NCI-H526 treated with DMSO at 0.1 percent for 48 hours (cell line): Measurements from ENCODE around the gene PIANP.

Experiments
- DNase-seq: peaks from one replicate; lab custom pipeline; 2025; lab: John Stamatoyannopoulos, UW

PIANP gene

DNA sequence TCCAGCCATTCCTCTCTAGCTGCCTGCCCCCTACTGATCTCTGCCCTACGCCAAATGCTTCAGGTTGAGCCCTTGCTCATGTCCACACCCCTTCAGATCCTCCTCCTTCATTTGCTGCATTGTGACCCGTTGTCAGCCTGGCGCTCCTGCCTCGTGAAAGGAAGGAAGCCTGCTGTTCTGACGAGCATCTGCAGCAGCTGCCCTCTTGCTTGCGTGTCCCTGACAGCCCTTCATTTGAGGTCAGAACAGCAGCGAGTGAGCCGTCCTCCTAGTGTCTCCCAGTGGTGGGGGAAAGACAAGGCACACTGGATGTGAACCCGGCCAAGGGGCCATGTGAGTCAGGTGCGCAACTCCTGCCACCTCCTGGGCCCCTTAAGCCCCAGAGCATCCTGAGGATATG lies 3.0 kb upstream of the PIANP start:
- no peak for DNase-seq

DNA sequence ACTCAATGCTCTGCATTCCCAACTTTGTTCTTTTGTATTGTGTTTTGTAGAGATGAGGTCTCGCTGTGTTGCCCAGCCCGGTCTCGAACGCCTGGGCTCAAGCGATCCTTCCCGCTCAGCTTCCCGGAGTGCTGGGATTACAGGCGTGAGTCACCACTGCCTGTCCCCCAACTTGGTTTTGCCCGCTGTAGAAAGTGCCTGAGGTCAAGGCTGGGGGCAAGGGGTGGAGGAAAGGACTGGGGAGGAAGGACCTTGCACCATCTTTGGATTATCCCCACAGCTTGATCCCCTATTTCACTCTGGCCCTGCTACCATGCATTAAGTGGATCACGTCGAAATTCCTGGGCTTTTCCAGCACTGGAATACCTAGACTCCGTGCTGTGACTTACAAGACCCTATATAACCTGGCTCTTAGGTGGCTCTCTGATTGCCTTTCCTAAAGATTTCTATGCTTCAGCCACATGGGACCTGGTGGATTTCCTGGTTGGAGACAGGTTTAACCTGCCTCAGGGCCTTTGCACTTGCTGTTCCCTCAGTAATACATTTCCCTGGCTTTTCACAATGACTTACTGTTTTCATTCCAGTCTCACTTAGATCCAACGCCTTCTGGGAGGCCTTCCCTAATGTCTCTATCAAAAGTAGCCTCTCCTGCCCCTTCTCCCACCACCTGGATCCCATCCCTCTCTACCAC lies 608 bp upstream of the PIANP start:
- no peak for DNase-seq

DNA sequence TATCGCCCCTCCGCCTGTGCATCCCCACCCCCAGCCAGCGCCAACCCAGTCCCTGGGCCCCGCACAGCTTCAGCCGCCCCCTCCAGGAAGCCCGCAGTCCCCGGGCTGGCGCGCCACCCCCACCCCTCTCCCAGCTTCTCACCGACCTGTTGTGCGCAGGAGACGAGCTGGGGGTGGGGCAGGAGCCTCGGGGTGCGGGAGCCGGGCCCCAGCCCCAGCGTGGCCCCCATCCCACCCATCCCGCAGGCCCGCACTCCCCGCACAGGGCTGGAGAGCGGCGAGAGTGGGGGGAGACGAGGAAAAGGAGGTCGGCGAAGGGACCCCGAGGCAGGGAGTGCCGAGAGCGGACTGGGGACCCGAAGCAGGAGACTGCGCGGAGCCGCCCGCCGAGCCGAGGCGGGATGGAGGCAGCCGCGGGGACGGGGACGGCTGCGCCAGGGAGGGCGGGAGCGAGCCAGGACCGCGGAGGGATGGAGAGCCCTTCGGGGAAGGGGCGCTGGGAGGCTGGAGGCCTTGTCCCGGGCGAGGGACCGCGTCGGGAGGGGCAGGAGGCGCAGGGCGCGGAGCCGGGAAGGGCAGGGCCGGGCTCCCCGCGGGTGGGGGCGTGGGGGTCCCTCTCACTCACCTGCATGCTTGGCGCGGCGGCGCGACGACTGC lies 498 bp downstream of the PIANP start:
- no peak for DNase-seq

DNA sequence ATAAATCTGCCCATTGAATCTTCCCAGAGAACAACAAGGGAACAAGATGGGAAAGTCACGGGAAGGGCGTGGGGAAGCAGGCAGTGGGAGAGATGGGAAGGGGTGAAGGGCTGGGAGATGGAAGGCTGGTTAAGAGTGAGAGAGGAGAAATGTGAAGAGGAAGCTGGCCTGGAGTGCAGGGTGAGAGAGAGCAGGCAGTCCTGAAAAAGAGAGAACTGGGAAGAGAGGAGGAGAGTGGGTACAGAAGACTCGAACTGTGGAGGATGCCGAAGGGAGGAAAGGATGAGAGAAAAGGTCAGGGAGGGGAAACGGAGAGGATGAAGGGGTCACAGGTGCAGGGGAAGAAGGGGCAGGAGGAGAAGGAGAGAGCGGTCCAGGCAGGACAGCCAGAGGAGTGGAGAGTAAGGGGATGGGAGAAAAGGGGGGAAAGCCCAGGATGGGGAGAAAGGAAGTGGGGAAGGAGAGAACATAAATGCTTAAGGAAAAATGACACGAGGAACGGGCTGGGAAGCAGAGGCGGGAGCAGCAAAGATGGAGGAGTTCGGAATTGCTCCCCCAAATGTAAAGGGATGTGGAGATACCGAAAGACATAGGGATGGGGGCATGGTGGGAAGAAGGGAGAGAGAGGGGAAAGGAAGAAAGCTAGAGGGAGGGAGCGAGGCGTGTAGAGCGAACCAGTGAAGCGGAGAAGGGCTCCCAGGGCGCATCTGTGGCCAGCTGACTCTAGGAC lies 1.2 kb downstream of the PIANP start:
- peak; percentile 21 for DNase-seq

DNA sequence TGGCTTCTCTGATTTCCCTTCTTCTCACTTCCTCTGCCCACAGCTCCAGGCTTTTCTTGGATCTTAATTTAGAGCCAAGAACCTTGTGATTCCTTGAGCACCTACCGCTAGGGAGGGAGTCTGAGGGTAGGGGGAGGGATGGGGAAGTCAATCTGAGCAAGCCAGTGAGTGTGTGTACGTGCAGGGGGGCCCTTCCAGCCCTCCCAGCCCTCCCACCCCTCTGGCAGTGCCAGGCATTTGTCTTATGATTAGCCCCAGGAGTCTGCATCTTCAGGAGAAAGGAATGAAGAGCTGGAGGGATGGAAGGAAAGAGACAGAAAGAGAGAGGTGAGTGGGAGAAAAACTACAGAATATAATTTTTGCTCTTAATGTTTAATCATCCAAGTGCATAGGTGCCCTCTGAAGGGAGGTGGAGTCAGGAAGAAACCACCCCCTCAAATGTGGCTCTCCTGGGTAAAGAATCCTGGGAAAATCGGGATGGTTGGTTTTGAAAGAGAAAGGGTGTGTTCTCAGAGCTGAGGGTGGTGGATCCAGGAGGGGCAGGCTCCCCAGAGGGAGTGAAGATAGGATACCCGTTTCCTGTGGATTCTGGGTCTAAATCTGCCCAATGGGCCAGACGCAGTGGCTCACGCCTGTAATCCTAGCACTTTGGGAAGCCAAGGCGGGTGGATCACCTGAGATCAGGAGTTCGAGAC lies 2.1 kb downstream of the PIANP start:
- no peak for DNase-seq

DNA sequence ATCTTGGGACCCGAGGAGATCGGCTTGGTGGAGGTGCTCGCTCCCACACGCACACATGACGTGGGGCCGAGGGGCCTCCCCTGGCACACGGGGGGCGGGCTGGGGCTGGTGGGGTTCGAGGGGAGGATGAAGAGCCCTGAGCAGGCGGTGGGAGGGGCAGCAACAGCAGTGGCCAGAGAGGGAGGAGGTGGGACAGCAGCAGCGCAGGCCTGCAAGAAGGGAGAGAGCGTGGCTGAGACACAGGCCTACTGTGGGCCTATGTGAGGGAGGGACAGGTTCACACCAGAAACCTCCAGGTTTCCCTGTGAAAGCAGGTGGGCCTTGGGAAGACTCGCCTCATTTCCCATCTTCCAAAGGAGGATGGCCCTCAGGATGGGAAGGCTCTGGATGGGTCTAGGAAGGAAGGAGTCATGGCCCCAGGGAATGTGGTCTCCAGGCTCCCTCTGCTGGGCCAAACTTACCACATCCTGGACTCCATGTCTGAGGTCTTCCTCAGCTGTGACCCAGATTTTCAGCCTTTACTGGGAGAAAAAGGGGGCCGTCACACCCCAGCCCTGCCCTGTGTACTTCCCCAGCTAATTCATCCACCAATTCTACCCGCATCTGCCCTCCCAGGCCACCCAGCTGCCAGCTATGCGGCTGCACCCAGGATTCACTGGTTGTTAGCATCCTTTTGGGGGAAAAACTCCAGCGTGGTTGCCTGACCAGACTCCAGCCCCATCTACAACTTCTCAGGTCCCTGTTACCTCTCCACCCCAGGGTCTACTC lies 2.8 kb downstream of the PIANP start:
- no peak for DNase-seq

DNA sequence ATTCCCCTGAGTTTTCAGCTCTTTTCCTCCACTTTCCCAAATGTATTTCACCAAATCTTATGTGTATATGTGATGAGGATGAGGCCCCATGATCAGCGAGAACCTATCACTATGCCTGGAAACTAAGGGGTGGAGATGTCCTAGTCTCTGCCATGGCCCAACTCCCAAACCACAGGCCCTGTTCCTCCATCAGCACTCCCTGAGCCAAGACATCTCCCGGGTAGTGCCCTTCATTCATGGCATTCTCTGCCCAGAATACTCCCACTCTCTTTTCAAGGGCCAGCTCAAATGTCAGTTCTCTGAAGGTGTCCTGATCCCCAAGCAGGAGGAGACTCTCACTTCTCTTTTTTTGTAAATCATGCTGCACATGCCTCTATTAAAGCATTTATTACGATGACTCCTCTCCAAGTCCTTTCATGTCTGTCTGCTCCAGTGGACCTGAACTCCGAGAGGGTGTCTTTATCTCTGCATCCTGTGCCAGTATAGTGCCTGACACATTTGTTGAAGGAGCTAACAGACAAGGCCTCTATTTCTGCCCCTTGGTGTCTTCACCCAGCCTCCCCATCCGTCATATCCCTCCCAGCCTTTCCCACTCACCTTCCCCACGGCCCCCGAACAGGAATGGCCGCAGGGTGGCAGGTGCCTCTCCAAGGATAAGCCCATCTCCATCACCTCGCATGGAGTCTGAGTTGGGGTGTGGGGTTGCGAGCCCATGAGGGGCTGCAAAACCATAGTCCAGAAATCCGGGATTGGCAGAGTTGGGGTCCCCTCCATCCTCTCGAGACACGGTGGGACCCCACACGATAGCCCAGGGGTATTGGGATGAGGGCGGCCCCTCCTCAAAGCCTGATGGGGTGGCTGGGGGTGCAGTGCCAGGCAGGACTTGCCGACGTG lies 3.7 kb downstream of the PIANP start:
- DNase-seq = no peak

DNA sequence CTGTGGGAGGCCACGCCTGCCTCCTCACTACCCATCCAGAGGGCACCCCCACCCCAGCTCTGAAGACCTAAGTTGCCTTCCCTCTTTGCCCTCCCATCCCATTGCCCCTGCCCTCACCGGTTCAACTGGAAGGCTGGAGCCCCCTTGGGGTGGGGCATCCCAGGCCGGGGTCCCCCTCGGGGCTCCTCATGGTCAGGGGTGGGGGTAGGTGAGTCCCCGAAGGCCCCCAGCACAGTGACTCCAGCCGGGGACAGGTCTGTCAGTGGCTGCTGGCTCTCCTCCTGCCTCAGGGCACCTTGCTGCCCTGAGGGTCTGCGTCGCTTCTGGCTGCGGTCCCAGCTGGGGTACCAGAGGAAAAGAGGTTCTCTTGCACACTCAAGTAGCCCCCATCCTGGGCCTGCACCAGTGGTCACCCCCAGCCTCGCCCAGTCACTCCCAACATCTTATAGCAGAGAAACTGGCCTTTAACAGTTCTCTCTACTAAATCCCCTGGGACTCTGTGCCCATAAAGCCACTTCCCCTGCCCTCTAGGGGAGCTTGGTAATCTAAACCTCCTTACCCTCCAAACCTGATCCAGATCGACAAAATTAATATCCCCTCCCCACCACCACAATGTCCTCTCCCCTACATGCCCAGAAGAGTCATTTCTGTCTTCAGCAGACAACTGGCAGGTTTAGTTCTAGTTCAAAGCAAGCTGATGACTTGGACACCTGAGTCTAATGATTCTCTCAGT lies 5.1 kb downstream of the PIANP start:
- no peak for DNase-seq

DNA sequence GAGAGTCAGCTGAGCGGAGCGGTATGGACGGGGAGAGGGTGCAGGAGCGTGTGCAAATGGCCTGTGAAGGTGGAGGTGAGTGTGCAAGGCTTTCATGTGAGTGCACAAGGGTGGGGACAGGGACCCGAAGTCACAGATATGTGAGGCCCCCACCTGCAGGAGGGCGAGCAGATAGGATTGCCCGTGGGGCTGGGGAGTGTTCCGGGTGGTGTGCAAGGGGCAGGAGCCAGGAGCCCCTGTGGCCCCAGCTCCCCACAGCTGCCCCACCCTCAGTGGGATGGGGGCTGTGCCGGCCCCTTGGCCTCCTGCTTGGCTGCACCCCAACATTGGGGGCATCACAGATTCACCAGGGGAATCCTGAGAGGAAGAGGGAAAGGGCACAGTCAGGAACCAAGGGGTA lies 5.9 kb downstream of the PIANP start:
- no peak for DNase-seq

DNA sequence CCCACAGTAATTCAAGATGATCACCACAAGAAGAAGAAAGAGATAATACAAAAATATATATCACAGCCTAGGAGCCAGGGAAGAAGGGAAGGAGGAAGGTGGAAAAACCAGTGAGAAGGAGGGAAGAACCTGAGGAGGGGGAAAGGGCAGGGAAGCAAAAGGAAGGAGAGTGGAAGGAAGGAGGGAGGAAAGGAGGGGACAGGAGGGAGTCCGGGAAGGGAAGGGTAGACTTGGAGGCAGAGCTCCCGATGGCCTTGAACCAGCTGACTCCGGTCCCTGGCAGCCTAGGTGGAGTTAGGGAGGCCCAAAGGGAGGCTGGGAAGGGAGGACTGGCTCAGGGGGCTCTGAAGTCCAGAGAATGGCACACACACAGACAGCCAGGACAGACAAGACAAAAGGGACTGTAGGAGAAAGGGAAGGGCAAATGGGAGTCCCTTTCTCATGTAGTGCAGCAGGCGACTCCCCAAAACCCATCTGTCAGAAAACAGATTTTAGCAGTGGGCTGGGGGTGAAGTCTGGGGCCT lies 6.7 kb downstream of the PIANP start:
- DNase-seq = no peak

DNA sequence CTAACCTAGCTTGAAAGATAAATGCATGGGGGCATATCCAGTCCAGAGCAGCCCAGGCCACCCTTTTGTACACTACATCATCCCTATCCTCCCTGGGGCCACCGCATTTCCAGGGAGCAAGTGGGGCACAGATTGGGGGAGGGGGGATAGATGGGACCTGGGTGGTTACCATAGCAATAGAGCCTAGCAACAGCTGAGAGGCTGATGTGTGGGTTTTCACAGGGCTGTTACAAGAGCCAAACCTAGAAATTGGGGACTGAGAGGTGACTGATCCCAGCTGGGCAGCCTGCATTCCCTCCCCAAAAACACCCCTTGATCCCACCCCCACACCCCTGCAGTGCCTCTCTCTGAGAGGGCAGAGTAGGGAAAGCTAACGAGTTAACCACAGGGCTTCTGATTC lies 7.7 kb downstream of the PIANP start:
- no peak for DNase-seq

DNA sequence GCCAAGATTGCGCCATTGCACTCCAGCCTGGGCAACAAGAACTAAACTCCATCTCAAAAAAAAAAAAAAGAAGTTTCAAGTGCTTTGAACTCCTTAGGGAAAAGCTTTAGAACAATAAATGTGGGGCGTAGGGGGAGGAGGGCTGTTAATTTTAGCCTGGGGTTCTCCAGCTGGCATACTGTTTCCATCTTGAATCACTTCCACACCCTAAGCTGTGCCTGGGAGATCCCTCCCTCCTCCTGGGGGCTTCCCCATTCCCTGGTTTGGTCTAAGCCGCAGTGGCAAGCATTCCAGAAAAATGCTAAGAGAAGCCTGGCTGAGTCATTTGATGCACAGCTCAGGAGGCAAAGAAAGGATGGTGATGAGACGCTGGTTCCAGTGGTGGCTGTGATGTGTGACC lies 9.1 kb downstream of the PIANP start:
- DNase-seq = no peak

DNA sequence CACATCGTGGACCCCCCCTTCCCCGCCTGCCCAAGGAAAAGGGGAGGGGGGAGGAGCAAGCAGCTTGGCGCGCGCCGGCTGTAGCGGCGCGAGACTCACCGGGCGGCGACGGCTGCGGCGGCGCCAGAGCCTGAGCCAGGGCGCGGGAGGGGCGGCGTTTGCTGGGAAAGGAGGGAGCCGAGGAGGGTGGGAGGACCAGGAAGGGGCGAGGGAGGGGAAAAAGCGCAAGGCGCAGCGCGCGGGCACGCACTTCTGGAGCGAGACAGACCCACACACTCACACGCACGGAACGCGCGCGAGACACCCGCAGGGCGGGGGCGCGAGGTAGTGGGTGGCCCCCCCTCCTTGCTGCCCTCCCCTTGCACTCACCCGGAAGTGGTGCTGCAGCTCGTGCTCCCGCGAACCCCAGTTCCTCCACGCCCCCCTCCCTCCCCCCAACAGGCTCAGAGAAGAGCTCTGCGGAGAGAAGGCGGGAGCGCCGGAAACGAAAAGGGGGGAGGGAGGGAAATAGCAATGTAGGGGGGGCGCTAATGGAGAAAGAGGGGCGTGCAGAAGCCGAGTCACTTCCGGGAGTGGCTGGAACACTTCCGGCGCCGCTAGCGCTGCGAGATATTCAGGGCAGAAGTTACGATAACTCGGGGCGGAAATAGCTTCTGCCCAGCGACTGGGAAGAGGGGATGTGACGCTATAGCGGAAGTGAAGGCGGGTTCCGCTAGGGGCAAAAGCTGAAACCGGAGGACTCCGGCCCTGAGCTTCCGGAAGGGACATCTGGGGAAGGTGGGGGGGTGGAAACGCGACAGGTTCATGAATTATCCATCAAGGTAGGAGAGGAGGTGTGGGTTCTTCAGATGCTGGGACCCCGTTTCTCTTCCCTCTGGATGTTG lies 11.4 kb downstream of the PIANP start, which contains the start of gene ZNF384:
Gene ZNF384, minus strand, starts transcription at position 377 of the 884 bp plus-strand sequence. CDS start 9,855 bp downstream, outside the sequence.
- peak; percentile 96 for DNase-seq

DNA sequence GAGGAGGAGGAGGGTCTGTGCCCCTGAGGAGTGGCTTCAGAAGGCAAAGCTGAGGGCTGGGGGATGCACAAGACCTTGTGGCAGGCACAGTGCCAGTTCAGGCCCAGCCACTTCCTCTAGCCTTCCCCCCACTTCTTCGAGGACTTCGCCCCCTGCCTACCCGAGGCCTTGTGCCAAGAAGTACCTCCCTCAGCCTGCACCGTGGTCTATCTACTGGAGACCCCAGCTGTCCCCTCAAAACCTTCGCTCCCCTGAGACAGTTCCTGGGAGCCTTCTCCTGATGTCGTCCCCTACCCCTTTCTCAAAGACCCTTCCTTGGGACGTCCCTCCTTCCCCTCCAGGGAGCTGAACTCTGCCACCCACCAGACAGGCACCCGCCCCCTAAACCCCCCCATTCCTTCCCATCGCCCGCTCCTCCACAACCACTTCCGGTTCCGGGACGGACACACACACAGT lies 12.0 kb downstream of the PIANP start:
- DNase-seq = no peak

DNA sequence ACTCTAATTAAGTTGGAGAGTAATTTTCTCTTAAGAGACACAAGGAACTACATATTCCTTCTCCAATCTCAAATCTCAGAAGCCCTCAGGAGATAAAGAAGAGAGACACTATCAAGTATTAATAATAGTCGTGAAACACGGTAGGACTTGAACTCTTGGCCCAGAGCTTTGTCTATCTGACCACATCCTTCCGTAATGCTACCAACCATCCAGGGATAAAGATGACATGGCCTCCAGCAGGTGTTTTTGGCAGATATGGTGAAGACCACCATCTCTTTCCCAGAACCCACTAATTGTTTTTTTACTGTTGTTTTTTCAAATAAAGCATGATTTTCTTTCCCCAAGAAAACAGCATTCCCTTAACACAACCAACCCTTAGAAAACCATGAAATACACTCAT lies 14.8 kb downstream of the PIANP start:
- DNase-seq = no peak

DNA sequence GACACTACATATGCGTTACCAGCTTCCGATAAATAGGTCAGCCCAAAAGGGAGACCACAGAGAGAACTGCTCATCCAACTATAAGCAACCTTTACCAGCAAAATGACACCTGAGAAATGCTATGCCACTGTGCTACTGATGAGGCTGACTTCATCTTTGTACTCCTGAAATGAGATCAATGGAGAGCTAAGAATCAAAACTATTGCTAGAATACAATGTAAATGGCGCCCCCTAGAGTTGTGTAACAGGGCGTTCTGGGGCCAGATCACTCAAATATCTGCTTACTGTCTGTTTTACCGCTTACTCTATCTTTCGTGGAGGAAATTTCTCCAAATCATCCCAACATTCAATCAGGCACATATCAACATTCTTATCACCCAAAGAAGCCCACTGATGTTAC lies 16.0 kb downstream of the PIANP start:
- DNase-seq = peak; percentile 4

DNA sequence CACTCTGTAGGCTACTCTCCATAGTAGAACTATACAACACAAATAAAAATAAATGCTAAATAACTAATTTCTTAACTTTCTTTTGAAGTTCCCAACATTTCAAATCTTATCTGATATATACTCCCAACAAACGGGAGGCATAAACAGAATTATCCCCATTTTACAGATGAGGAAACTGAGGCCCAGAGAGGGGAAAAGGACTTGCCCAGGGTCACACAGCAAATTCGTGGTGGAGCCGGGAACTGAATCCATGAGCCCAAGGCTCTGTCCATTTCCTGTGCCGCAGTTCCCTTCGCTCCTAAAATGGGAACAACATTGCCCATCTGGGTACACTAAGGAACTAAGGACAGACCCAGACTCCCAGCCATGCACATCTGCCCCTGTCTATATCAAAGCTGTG lies 23.7 kb downstream of the PIANP start:
- DNase-seq = no peak

DNA sequence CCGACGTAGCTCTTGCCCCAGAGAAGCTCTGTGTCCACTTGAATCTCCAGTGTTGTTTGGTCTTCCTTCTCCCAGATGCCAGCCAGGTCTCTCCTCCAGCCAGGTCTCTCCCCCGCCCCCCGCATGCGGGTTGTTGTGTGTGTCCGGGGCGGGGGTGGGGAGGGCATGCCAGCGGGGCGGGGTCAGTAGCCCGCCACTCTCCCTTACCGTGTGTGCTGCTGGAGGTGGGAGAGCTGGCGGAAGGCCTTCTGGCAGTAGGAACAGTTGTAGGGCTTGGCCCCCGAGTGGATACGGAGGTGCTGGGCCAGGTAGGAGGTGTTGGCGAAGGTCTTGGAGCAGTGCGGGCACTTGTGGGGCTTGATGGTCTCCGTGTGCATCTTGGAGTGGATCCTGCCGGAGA lies 28.5 kb downstream of the PIANP start:
- no peak for DNase-seq
